ENCODE data around the gene SIRT1. TPM values are rescaled to one million over a fixed set of nuclear protein-coding genes. Genes with fewer than 3 reads are reported as not detected.

Gene SIRT1
- 14.6 and 15.1 TPM in 2 replicates for total RNA-seq

DNA sequence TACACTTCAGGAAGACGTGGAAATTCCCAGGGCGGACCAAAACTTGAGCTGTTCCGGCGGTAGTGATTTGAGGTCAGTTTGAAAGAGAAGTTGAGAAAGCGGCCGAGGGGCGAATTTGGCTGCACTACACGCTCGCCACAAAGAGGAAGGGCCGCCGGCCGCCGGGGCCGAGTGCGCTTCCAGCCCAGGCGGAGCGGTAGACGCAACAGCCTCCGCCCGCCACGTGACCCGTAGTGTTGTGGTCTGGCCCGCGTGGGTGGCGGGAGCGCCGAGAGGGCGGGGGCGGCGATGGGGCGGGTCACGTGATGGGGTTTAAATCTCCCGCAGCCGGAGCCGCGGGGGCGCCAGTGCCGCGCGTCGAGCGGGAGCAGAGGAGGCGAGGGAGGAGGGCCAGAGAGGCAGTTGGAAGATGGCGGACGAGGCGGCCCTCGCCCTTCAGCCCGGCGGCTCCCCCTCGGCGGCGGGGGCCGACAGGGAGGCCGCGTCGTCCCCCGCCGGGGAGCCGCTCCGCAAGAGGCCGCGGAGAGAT, at the start of gene SIRT1:
TSS of gene SIRT1 (plus strand) at position 344 of the 529 bp plus-strand sequence. CDS start at position 410, 66 bp downstream.

DNA sequence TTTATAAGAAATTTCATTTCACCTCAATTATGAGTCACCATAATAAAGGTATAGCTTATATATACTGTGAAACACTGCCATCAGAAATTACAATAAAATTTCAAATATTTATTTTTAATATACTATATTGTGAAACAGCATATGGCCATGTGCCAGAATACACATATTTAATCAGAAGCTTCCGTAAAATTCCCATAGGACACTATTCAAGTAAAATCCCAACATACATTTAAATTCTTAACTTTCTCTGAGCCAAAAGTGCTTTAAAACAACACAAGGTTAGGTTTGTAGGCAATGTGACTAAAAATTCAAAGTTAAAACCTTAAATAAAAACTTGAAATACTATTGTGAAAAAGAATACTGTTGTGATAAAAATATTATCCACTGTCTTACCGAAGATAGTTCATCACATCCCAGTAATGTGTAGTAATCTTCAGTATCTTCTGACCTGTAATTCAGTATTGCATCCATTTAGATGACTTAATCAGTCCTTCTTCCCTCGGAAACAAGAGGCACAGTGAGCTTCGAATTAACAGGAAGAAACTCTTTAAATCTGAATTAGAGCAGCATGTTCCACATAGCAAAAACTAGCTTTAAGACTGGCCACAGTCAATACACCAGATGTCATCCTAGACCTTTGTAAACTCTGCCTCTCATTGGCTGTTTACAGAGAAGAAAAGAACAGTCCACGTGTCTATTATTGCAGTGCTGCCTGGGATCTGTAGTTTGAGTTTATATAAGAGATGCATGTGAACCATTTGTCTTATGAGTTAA, 46.7 kb upstream of the SIRT1 start, which contains the start of gene DNAJC12:
TSS of gene DNAJC12 (minus strand) at position 648 of the 774 bp plus-strand sequence. CDS start at position 471, 177 bp downstream.

Small RNA genes within 50 kb of the gene (small RNA-seq; reads per million reads assigned to genes)
- gene RNU6-523P (ENCODE audit: low replicate concordance) = not detected

Other genes starting within 250 kb of the SIRT1 start
- gene CTNNA3, start 188.5 kb upstream of the SIRT1 start, total RNA-seq = not detected in 2 replicates
- gene DNAJC12, start 46.5 kb upstream of the SIRT1 start, total RNA-seq = 0.29 and 0.44 TPM in 2 replicates
- gene HERC4, start 190.6 kb downstream of the SIRT1 start, total RNA-seq = 43.8 and 139 TPM in 2 replicates
- gene MYPN, start 224.8 kb downstream of the SIRT1 start, total RNA-seq = 0.22 and 1.3 TPM in 2 replicates

Data from placental pericyte (primary cell).